ENCODE data around the gene TEX11. TPM values are rescaled to one million over a fixed set of nuclear protein-coding genes. Genes with fewer than 3 reads are reported as not detected.

Gene TEX11
- total RNA-seq, 4 donors from 2014 or later = not detected

GRCh38 chrX:70552130-70552704 is 356.3 kb downstream of the TEX11 start:
- no peak overlapping the region for H3K27ac ChIP-seq
- no peaks in the 10 kb centered on the region for H3K9me3 ChIP-seq
- no peaks in the 10 kb centered on the region for H3K27me3 ChIP-seq
- H3K4me3 ChIP-seq = no peak overlapping the region
- DNase-seq = no peak
- no peak for TF ChIP-seq POLR2A (IDR thresholded peaks at IDR 0.05)
- TF ChIP-seq CTCF (IDR thresholded peaks at IDR 0.05) = no peak
- H3K36me3 ChIP-seq = no peaks in the 10 kb centered on the region
- no peaks in the 10 kb centered on the region for H3K4me1 ChIP-seq

- no peak overlapping the region for H3K4me3 ChIP-seq
- H3K27me3 ChIP-seq = no peaks in the 10 kb centered on the region
- TF ChIP-seq CTCF (IDR thresholded peaks at IDR 0.05) = no peak
- TF ChIP-seq POLR2A (IDR thresholded peaks at IDR 0.05) = no peak
- H3K9me3 ChIP-seq = no peaks in the 10 kb centered on the region
- H3K4me1 ChIP-seq = no peaks in the 10 kb centered on the region
- DNase-seq = no peak
- no peaks in the 10 kb centered on the region for H3K36me3 ChIP-seq
- H3K27ac ChIP-seq = no peak overlapping the region
Measured at GRCh38 chrX:70549429-70549828, 359.1 kb downstream of the TEX11 start.

GRCh38 chrX:70535198-70535597 is 373.3 kb downstream of the TEX11 start:
- H3K9me3 ChIP-seq = no peaks in the 10 kb centered on the region
- no peak overlapping the region for H3K27ac ChIP-seq
- no peak overlapping the region for H3K4me3 ChIP-seq
- no peaks in the 10 kb centered on the region for H3K4me1 ChIP-seq
- H3K36me3 ChIP-seq = no peaks in the 10 kb centered on the region
- TF ChIP-seq POLR2A (IDR thresholded peaks at IDR 0.05) (no peak), CTCF (IDR thresholded peaks at IDR 0.05) (no peak)
- no peaks in the 10 kb centered on the region for H3K27me3 ChIP-seq
- DNase-seq = no peak

- H3K27me3 ChIP-seq = no peaks in the 10 kb centered on the region
- H3K4me3 ChIP-seq = no peak overlapping the region
- DNase-seq = no peak
- H3K4me1 ChIP-seq = no peaks in the 10 kb centered on the region
- TF ChIP-seq CTCF (IDR thresholded peaks at IDR 0.05) = no peak
- no peak for TF ChIP-seq POLR2A (IDR thresholded peaks at IDR 0.05)
- H3K36me3 ChIP-seq = no peaks in the 10 kb centered on the region
- H3K27ac ChIP-seq = no peak overlapping the region
- no peaks in the 10 kb centered on the region for H3K9me3 ChIP-seq
Measured at GRCh38 chrX:70527610-70528345, 380.7 kb downstream of the TEX11 start.

- H3K9me3 ChIP-seq = no peaks in the 10 kb centered on the region
- no peak overlapping the region for H3K27ac ChIP-seq
- no peaks in the 10 kb centered on the region for H3K36me3 ChIP-seq
- no peak for DNase-seq
- H3K27me3 ChIP-seq = no peaks in the 10 kb centered on the region
- no peak for TF ChIP-seq POLR2A (IDR thresholded peaks at IDR 0.05)
- no peak for TF ChIP-seq CTCF (IDR thresholded peaks at IDR 0.05)
- H3K4me3 ChIP-seq = no peak overlapping the region
- H3K4me1 ChIP-seq = no peaks in the 10 kb centered on the region
Measured at GRCh38 chrX:70527053-70527452, 381.5 kb downstream of the TEX11 start.

Measured in Peyer's patch (tissue), 4 donors.